ENCODE results near the gene DCTN3.
A peak's percentile ranks its signal among the peaks of the same experiment; 100 is the strongest.
"Not testable (repeated sequence)": the region's sequence is repeated elsewhere in the genome, so short reads cannot be mapped to it uniquely, and the experiment has no call there.

Gene DCTN3

GRCh38 chr9:34646211-34647083, 26.2 kb upstream of the DCTN3 start, which contains the start of gene GALT:
GALT (plus strand) TSS chr9:34646675; CDS start chr9:34646705, 30 bp downstream.
- DNase-seq: peak; percentile 92

- no peak for DNase-seq
Measured at GRCh38 chr9:34644766-34645314, 24.5 kb upstream of the DCTN3 start.

- DNase-seq: no peak
Measured at GRCh38 chr9:34642679-34643078, 22.4 kb upstream of the DCTN3 start.

- not testable (repeated sequence) for DNase-seq
Measured at GRCh38 chr9:34639322-34639721, 19.0 kb upstream of the DCTN3 start.

- no peak for DNase-seq
Measured at GRCh38 chr9:34638138-34638445, 17.8 kb upstream of the DCTN3 start.

GRCh38 chr9:34637356-34638137, 17.3 kb upstream of the DCTN3 start, which contains the start of gene SIGMAR1:
SIGMAR1 (minus strand) TSS chr9:34637787; CDS start chr9:34637697, 90 bp downstream.
- DNase-seq: peak; percentile 94

- no peak for DNase-seq
Measured at GRCh38 chr9:34636791-34637355, 16.6 kb upstream of the DCTN3 start.

GRCh38 chr9:34635556-34635955, 15.3 kb upstream of the DCTN3 start:
- DNase-seq: no peak

- no peak for DNase-seq
Measured at GRCh38 chr9:34634551-34635248, 14.4 kb upstream of the DCTN3 start.

- DNase-seq: peak; percentile 67
Measured at GRCh38 chr9:34633851-34634550, 13.7 kb upstream of the DCTN3 start.

GRCh38 chr9:34633166-34633565, 12.9 kb upstream of the DCTN3 start:
- no peak for DNase-seq

- DNase-seq: no peak
Measured at GRCh38 chr9:34630402-34631154, 10.3 kb upstream of the DCTN3 start.

GRCh38 chr9:34629491-34629808, 9.2 kb upstream of the DCTN3 start:
- no peak for DNase-seq

GRCh38 chr9:34628656-34629490, 8.6 kb upstream of the DCTN3 start, which contains the start of gene ARID3C:
ARID3C (minus strand) TSS chr9:34629066; CDS start chr9:34628014, 1,052 bp downstream.
- no peak for DNase-seq

GRCh38 chr9:34627716-34628655, 7.7 kb upstream of the DCTN3 start:
- no peak for DNase-seq

- no peak for DNase-seq
Measured at GRCh38 chr9:34625186-34625486, 4.8 kb upstream of the DCTN3 start.

GRCh38 chr9:34624475-34625185, 4.3 kb upstream of the DCTN3 start:
- DNase-seq: no peak

GRCh38 chr9:34623374-34624235, 3.3 kb upstream of the DCTN3 start:
- DNase-seq: no peak

Data from suppressor macrophage treated with lipopolysaccharide for 4 hours (primary cell).